HUDEP-2 (cell line): Measurements from ENCODE around the gene MIGA2.
A peak's percentile ranks its signal among the peaks of the same experiment; 100 is the strongest.
"Not testable (repeated sequence)": the region's sequence is repeated elsewhere in the genome, so short reads cannot be mapped to it uniquely, and the experiment has no call there.

Source experiments
- DNase-seq, 76 experiments: peaks; one replicate each; lab custom pipeline; 2025; ENCODE audit not compliant: unreplicated experiment in 76 of 76; lab: John Stamatoyannopoulos, UW

The MIGA2 gene

DNA sequence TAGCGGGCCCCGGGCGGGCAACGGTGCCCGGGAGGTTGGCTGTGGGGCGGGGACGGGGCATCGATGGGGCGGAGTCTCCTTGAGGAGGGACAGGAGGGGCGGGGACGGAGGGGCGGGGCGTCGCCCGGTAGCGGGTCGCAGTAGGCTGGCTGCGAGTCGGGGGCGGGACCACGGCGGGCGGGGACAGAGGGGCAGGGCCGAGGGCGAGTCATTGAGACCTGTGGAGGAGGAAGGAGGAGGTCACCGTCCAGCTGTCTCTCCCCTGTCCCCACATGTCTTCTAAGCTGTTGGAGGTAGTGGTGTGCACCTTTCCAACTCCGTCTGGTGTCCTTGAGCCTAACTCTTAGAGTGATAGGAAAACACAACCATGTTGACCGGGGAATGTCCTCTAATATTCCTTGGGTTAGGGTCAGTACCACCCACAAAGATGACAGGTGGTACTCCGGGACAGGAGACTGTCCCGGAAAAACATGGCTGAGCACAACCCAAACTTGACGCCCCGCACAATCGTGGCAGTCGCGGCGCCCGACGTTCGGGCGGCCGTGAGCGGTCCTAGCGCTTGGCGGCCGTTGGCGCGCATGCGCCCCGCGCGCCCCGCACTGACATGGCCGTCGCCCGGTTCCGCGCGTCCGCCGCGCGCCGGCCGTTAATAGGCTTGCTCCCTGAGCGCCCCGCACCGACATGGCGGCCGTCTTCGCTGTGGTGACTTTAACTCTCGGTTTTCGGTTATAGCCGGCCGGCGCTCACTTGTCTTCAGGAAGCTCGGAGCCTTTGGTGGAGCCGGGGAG is 74.5 kb downstream of the MIGA2 start, which contains the start of the genes CRAT and PTPA:
Gene CRAT (minus strand): TSS at position 54 of the 788 bp plus-strand sequence. CDS start 284 bp downstream, outside the sequence.
Gene PTPA (plus strand): TSS at position 676 of the 788 bp plus-strand sequence. CDS start 186 bp downstream, outside the sequence.
- DNase-seq = peak in 74 of 76 experiments; percentile 57 to 98 (median 93)

DNA sequence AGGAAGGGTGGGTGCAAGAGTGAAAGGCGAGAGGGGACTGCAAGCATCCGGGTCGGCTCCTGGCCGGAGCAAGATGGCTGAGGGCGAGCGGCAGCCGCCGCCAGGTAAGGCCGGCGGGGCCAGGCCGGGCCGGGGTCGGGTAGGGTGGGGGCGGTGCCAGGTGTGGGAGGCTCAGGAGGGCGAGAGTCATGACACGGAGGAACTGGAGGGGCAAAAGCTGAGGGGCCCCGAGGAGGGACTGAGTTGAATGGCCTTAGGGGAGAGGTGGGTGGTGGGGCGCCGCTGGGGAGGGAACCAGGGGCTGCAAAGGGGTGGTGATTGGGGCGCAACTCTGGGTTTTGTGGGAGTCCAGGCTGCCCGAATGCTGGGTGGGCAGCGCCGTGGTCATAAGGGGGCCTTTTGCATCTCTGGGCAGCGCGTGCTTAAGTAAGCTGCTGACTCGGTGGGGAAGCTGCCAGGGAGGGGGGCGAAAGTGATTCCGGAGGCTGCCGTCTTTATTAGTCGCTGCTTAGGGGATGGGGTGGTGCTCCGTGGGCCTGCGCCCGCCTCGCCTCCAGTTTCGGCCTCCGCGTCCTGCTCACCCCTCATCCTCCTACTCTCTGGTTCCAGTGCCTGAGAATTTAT is 75.2 kb downstream of the MIGA2 start:
- peak in 31 of 76 experiments; percentile 5 to 78 (median 28) for DNase-seq

DNA sequence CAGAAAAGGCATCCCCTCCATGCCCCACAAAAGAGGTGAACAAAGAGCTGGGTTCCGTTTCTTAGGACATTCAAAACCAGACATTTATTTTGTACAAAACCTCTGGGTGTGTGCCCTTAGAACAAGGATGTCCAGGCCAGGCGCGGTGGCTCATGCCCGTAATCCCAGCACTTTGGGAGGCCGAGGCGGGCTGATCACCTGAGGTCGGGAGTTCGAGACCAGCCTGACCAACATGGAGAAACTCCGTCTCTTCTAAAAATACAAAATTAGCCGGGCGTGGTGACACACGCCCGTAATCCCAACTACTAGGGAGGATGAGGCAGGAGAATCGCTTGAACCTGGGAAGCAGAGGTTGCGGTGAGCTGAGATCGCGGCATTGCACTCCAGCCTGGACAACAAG is 76.1 kb downstream of the MIGA2 start:
- DNase-seq = not testable (repeated sequence)

DNA sequence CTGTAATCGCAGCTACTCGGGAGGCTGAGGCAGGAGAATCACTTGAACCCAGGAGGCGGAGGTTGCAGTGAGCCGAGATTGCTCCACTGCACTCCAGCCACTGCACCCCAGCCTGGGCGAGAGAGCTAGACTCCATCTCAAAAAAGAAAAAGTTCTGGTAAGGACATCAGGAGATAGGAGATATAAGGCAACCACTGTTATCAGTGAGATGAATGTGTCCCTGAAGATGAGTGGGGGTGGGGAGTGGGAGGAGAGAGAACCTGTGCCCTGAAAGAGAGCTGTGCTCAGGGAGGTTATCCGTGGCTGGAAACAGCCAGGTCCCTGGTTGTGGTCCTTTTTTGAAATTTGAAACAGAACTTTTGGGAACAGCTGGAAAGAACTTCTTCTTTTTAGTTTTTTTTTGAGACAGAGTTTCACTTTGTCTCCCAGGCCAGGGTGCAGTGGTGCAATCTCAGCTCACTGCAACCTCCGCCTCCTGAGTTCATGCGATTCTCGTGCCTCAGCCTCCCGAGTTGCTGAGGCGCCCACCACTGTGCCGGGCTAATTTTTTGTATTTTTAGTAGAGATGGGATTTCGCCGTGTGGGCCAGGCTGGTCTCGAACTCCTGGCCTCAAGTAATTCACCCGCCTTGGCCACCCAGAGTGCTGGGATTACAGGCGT is 77.3 kb downstream of the MIGA2 start:
- peak in 48 of 76 experiments; percentile 7 to 63 (median 26) for DNase-seq

DNA sequence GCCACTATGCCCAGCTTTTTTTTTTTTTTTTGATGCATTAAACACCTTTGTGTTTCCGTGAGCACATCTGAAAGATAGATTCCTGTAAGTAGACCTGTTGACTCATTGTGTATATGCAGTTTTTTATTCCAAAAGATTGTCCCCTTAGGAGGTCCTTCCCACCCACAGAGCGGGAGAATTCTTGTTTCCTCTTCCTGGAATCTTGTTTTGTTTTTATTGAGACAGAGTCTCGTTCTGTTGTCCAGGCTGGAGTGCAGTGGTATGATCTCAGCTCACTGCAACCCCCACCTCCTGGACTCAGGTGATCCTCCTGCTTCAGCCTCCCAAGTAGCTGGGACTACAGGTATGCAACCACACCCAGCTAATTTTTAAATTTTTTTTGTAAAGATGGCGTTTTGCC is 82.4 kb downstream of the MIGA2 start:
- no peak for DNase-seq

DNA sequence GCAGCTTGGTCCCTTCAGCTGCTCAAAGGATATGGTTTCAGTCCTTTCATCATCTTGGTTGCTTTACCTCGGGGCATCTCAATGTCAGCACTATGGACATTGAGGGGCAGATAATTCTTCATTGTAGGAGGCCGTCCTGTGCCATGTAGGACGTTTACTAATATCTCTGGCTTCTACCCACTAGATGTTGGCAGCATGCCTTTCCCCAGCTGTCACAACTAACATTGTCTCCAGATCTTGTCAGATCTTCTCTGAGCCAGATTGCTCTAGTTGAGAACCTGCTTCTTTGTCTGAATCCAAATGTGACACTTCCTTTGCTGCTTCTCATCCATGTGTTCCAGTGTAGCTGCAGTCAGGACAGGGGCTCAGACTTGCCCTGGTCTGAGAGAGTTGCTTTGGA is 85.1 kb downstream of the MIGA2 start:
- peak in 22 of 76 experiments; percentile 3 to 51 (median 24) for DNase-seq
